Fibroblast of peridontal ligament (primary cell): ENCODE results near the gene LRRC75B.
"Not testable (repeated sequence)": the region's sequence is repeated elsewhere in the genome, so short reads cannot be mapped to it uniquely, and the experiment has no call there.

ENCODE experiments used
- DNase-seq: peaks from one replicate; pipeline ENCODE4 v3.0.0-alpha.2; 2010; ENCODE audit errors: extremely low read depth

LRRC75B gene

GRCh38 chr22:24602847-24603769 is 10.2 kb upstream of the LRRC75B start, which contains the start of gene GGT1:
Gene GGT1 (plus strand): TSS chr22:24603193. CDS start chr22:24611082, 7,889 bp downstream.
- not testable (repeated sequence) for DNase-seq

GRCh38 chr22:24602105-24602749 is 9.4 kb upstream of the LRRC75B start:
- DNase-seq: not testable (repeated sequence)

- DNase-seq: no peak
Measured at GRCh38 chr22:24601217-24602104, 8.6 kb upstream of the LRRC75B start.

- DNase-seq: not testable (repeated sequence)
Measured at GRCh38 chr22:24599958-24600715, 7.3 kb upstream of the LRRC75B start.

- DNase-seq: no peak
Measured at GRCh38 chr22:24599514-24599913, 6.6 kb upstream of the LRRC75B start.

- DNase-seq: not testable (repeated sequence)
Measured at GRCh38 chr22:24597076-24597475, 4.2 kb upstream of the LRRC75B start.

- no peak for DNase-seq
Measured at GRCh38 chr22:24595863-24596262, 3.0 kb upstream of the LRRC75B start.

GRCh38 chr22:24595228-24595627 is 2.4 kb upstream of the LRRC75B start:
- no peak for DNase-seq

GRCh38 chr22:24594569-24595120 is 1.8 kb upstream of the LRRC75B start:
- DNase-seq: no peak

- DNase-seq: no peak
Measured at GRCh38 chr22:24593836-24594568, 1.1 kb upstream of the LRRC75B start.

GRCh38 chr22:24593559-24593835 is 624 bp upstream of the LRRC75B start:
- DNase-seq: not testable (repeated sequence)

- DNase-seq: peak; percentile 25
Measured at GRCh38 chr22:24592058-24592850, 619 bp downstream of the LRRC75B start.

GRCh38 chr22:24591286-24591830 is 1.5 kb downstream of the LRRC75B start:
- no peak for DNase-seq

GRCh38 chr22:24590596-24591173 is 2.2 kb downstream of the LRRC75B start:
- no peak for DNase-seq

GRCh38 chr22:24589518-24590030 is 3.3 kb downstream of the LRRC75B start:
- no peak for DNase-seq

GRCh38 chr22:24588757-24589481 is 4.0 kb downstream of the LRRC75B start:
- no peak for DNase-seq

- DNase-seq: no peak
Measured at GRCh38 chr22:24588381-24588756, 4.5 kb downstream of the LRRC75B start.

- DNase-seq: no peak
Measured at GRCh38 chr22:24587948-24588347, 4.9 kb downstream of the LRRC75B start.
